Fibroblast of lung (primary cell): ENCODE measurements around the gene TAF6L.

Experiments
- EZH2 ChIP-seq: IDR thresholded peaks from 2 replicates; pipeline ENCODE4 v1.5.1; 2012; ENCODE audit warnings: low read length, control low read depth, mild to moderate bottlenecking; ENCODE audit errors: missing control alignments
- TF ChIP-seq, protein P1 (sequence below), 2 donors: IDR thresholded peaks in 1 of 2; conservative IDR thresholded peaks in 1 of 2; 1 replicate in 1 of 2; 2 replicates in 1 of 2; pipeline ENCODE4 v1.5.1; 2011 to 2012; ENCODE audit warnings: low read length in 2 of 2, control low read depth in 1 of 2, inconsistent platforms in 1 of 2, low read depth in 1 of 2, mild to moderate bottlenecking in 1 of 2

GRCh38 chr11:62794201-62794775, 23.1 kb downstream of the TAF6L start:
- TF ChIP-seq, protein P1, sequence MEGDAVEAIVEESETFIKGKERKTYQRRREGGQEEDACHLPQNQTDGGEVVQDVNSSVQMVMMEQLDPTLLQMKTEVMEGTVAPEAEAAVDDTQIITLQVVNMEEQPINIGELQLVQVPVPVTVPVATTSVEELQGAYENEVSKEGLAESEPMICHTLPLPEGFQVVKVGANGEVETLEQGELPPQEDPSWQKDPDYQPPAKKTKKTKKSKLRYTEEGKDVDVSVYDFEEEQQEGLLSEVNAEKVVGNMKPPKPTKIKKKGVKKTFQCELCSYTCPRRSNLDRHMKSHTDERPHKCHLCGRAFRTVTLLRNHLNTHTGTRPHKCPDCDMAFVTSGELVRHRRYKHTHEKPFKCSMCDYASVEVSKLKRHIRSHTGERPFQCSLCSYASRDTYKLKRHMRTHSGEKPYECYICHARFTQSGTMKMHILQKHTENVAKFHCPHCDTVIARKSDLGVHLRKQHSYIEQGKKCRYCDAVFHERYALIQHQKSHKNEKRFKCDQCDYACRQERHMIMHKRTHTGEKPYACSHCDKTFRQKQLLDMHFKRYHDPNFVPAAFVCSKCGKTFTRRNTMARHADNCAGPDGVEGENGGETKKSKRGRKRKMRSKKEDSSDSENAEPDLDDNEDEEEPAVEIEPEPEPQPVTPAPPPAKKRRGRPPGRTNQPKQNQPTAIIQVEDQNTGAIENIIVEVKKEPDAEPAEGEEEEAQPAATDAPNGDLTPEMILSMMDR (conservative IDR thresholded peaks at IDR 0.05 in 1 of 2, IDR thresholded peaks at IDR 0.05 in 1 of 2; ENCODE audit: low read depth in 1 of 2, low read length in 2 of 2) = no peak
- TF ChIP-seq EZH2 = no peak
